Hepatocyte (in vitro differentiated cells): Measurements from ENCODE around the gene LDLRAP1.

Experiments
- CTCF ChIP-seq: fragments of 200-600 bp; sonication (generic); IDR thresholded peaks from 2 replicates; pipeline ENCODE4 v1.5.1; 2016; ENCODE audit warnings: antibody characterized with exemption, mild to moderate bottlenecking; ENCODE audit not compliant: poor library complexity
- EZH2phosphoT487 ChIP-seq: fragments of 200-600 bp; sonication (generic); IDR thresholded peaks from one replicate; pipeline ENCODE4 v1.6.1; 2018; ENCODE audit warnings: antibody characterized with exemption, mild to moderate bottlenecking, low read depth, moderate library complexity; ENCODE audit not compliant: unreplicated experiment, severe bottlenecking

DNA sequence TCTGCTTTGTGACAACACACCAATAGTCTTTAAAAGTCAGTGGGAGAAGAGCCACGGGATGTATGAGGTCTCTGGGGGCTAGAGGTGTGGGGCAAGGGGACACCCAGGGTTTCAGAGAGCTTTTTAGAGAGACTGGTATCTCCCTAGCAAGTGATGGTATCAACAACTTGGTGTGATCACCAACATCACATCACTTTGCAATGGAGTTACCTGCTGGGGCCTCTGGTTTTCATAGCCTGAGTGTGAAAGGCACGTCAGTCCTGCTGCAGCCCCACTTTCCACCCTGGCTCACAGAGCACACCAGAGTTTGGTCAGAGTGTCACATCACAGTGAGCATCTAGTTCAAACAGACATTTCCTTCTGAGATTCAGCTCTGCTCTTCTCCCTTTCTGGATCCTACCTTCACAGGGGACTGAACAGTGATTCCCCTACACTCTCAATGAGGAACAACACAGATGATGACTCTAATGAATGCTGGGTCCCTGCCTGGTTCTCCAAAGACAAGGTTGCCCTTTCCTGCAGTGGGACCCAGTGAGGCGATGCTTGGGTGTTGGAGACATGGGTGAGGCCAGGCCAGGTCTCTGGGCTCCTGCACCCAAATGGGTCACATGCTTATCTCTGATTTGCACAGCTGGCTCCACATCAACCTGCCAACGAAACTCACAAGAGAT is 71.2 kb downstream of the LDLRAP1 start:
- TF ChIP-seq CTCF (no peak), EZH2phosphoT487 (no peak)
